T-cell (primary cell): Measurements from ENCODE around the gene PPIL1. TPM values are rescaled to one million over a fixed set of nuclear protein-coding genes. Genes with fewer than 3 reads are reported as not detected.

ENCODE experiments used
- ATAC-seq, 4 experiments: fragments of 200-7000 bp in 3 of 4; fragments of 150-1000 bp in 1 of 4; cut with Tn5 transposase; replicated peaks in 1 of 4; 1 replicate in 3 of 4; 2 replicates in 1 of 4; pipeline ENCODE4 v1.10.0; 2021; ENCODE audit warnings: moderate library complexity in 3 of 4, mild to moderate bottlenecking in 2 of 4, moderate number of reproducible peaks in 1 of 4
- CTCF ChIA-PET, 2 donors: fragments of 300-600 bp; sonication (Branson Sonifier 250); formaldehyde crosslinking; loops; one replicate each; lab custom pipeline; 2022; ENCODE audit warnings: antibody characterized with exemption in 2 of 2; lab: Charles Lee
- POLR2A ChIA-PET, 2 donors: fragments of 300-600 bp; sonication (Branson Sonifier 250); formaldehyde crosslinking; loops; one replicate each; lab custom pipeline; 2022; ENCODE audit warnings: antibody characterized with exemption in 2 of 2; lab: Charles Lee
- DNase-seq, 35 experiments: peaks; one replicate each; pipeline versions ENCODE4 v3.0.0 to v3.0.0-alpha.2; 2013 to 2023
- H3K27ac ChIP-seq: one replicate; pipeline ENCODE4 v1.5.1; 2013; ENCODE audit warnings: low read length
- H3K27me3 ChIP-seq, 2 experiments: replicated peaks in 1 of 2; 1 replicate in 1 of 2; 2 replicates in 1 of 2; pipeline versions ENCODE4 v1.6.1 to v1.7.0; 2013; ENCODE audit warnings: low read length in 1 of 2, mixed read lengths in 1 of 2; ENCODE audit not compliant: control insufficient read depth in 2 of 2, insufficient read depth in 2 of 2; ENCODE audit errors: extremely low read depth in 1 of 2
- H3K36me3 ChIP-seq, 2 donors: 1 replicate in 1 of 2; 2 replicates in 1 of 2; pipeline versions ENCODE4 v1.6.1 to v1.7.0; 2013; ENCODE audit warnings: low read length in 1 of 2; ENCODE audit not compliant: control insufficient read depth in 2 of 2, insufficient read depth in 1 of 2; ENCODE audit errors: extremely low read depth in 1 of 2
- H3K4me1 ChIP-seq, 2 experiments: 1 replicate in 1 of 2; 2 replicates in 1 of 2; pipeline versions ENCODE4 v1.6.1 to v1.7.0; 2013; ENCODE audit warnings: low read length in 2 of 2, mixed read lengths in 1 of 2; ENCODE audit not compliant: insufficient read depth in 2 of 2, control insufficient read depth in 1 of 2; ENCODE audit errors: extremely low read depth in 1 of 2
- H3K4me3 ChIP-seq, 2 donors: 1 replicate in 1 of 2; 2 replicates in 1 of 2; pipeline versions ENCODE4 v1.5.1 to v1.7.0; 2013; ENCODE audit warnings: mild to moderate bottlenecking in 2 of 2, low read length in 1 of 2, moderate library complexity in 1 of 2; ENCODE audit not compliant: control insufficient read depth in 1 of 2; ENCODE audit errors: extremely low read depth in 1 of 2
- H3K9me3 ChIP-seq: 2 replicates; pipeline ENCODE4 v1.7.0; 2013
- H3K27ac Mint-ChIP-seq, 2 donors: one replicate each; pipeline ENCODE4 v1.8.0; 2020 to 2021; ENCODE audit warnings: mild to moderate bottlenecking in 2 of 2, mixed read lengths in 2 of 2
- H3K27me3 Mint-ChIP-seq, 2 donors: one replicate each; pipeline ENCODE4 v1.8.0; 2021 to 2022; ENCODE audit warnings: mixed read lengths in 2 of 2
- H3K36me3 Mint-ChIP-seq: one replicate; pipeline ENCODE4 v1.8.0; 2021; ENCODE audit warnings: mixed read lengths
- H3K4me1 Mint-ChIP-seq, 3 donors: one replicate each; pipeline ENCODE4 v1.8.0; 2020 to 2022; ENCODE audit warnings: mixed read lengths in 3 of 3, mild to moderate bottlenecking in 1 of 3
- H3K4me3 Mint-ChIP-seq, 3 donors: one replicate each; pipeline ENCODE4 v1.8.0; 2020 to 2022; ENCODE audit warnings: mild to moderate bottlenecking in 3 of 3, mixed read lengths in 3 of 3, moderate library complexity in 3 of 3
- H3K9me3 Mint-ChIP-seq, 3 donors: one replicate each; pipeline ENCODE4 v1.8.0; 2020 to 2022; ENCODE audit warnings: mixed read lengths in 3 of 3
- WGBS: methylation state at CpG from one replicate; pipeline ENCODE4 v1.1.5; 2013; ENCODE audit warnings: missing lambda C conversion rate; ENCODE audit not compliant: insufficient coverage; 5-methylcytosine and 5-hydroxymethylcytosine counted together
- total RNA-seq, 35 experiments: library from RNA in 6 of 35; stranded (reverse) in 6 of 35; fragments of 120-200 nt in 1 of 35; gene quantifications; one replicate each; pipeline versions ENCODE4 v1.2.1 to v1.2.4 and lab custom pipeline; 2013 to 2026

Gene PPIL1
- total RNA-seq, 5 donors from 2014 or later (not counting 1 experiment from before 2014, with no cell fraction given), result 5.0 to 14.4 (median 10.6) TPM

- WGBS, result 100% methylated on average over 2 of the region's 5 CpGs
- ATAC-seq, result no peak
- ChIA-PET POLR2A (no interaction called here), CTCF (no interaction called here)
- no peak overlapping the region for H3K4me3 Mint-ChIP-seq
- Histone ChIP-seq H3K9me3 (no peaks in the 10 kb centered on the region), H3K27ac (no peak overlapping the region), H3K36me3 (peaks cover 3 to 52% of the 10 kb centered on the region in 2 donors), H3K4me1 (peaks cover 16 to 17% of the 10 kb centered on the region in 2 experiments), H3K4me3 (no peak overlapping the region), H3K27me3 (no peaks in the 10 kb centered on the region)
- DNase-seq, result no peak
- peaks cover 39% of the 10 kb centered on the region for H3K36me3 Mint-ChIP-seq
- H3K4me1 Mint-ChIP-seq, result peaks cover 14 to 40% (median 23%) of the 10 kb centered on the region in 3 donors
- H3K27ac Mint-ChIP-seq, result peak overlapping the region in 1 of 2 donors; percentile 37
- no peaks in the 10 kb centered on the region for H3K27me3 Mint-ChIP-seq
- H3K9me3 Mint-ChIP-seq, result no peaks in the 10 kb centered on the region
These were observed 33.2 kb upstream of the PPIL1 start for GRCh38 chr6:36907781-36908180.

DNA sequence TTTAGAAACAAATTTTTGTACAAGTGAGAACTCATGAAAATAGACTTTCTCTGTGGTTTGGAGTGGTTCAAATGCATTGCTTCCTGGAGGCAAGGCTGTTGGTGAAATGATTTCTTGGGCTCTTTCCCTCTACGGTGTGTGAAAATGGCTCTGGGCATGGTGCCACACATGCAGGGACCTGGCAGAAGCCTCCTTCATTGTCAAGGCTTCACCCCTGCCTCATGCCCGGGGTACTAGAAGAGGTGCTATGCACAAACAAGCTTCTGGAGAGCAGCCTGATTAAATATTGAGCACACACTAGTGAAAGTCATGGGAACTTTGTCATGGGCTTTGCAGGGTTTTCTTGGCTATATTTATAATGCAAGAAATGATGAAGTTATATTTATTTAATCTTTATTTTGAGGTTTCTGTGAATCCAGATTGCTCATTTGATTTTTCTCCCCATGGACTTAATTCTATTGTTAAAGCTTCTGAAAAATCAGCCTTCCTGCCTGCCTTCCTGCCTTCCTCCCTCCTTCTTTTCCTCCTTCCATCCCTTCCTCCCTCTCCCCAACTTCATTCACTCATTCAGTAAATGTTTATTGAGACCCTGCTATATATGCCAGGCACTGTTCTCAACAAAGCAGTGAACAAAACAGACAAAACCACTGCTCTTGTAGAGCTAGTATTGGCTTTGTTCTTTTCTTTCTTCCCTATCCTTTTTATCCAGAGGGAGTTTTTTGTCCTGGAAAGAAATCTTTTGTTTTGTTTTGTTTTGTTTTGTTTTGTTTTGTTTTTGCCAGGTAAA, 32.1 kb upstream of the PPIL1 start:
- no peak overlapping the region for H3K27ac ChIP-seq
- H3K4me3 Mint-ChIP-seq, result no peak overlapping the region
- H3K27ac Mint-ChIP-seq, result peak overlapping the region; percentile 30 to 74
- H3K4me3 ChIP-seq, result no peak overlapping the region
- POLR2A ChIA-PET, result no interaction called here
- H3K27me3 Mint-ChIP-seq, result no peaks in the 10 kb centered on the region
- CTCF ChIA-PET, result interaction anchor here (0.6 to 0.7 kb wide), 2 partner anchors 9 to 377 kb away, joined by 3 read pairs; no protein-coding TSS in a partner anchor
- peaks cover 7% of the 10 kb centered on the region in 2 experiments for H3K4me1 ChIP-seq
- ATAC-seq (no peak), DNase-seq (no peak)
- no peaks in the 10 kb centered on the region for H3K27me3 ChIP-seq
- H3K4me1 Mint-ChIP-seq, result peaks cover 3 to 30% (median 12%) of the 10 kb centered on the region in 3 donors
- peaks cover 3 to 63% of the 10 kb centered on the region in 2 donors for H3K36me3 ChIP-seq
- no peaks in the 10 kb centered on the region for H3K9me3 ChIP-seq
- peaks cover 50% of the 10 kb centered on the region for H3K36me3 Mint-ChIP-seq
- WGBS, result 80% methylated on average over 1 of the region's 2 CpGs
- H3K9me3 Mint-ChIP-seq, result no peaks in the 10 kb centered on the region

- no peak overlapping the region for H3K27ac ChIP-seq
- WGBS, result 100% methylated on average over 2 of the region's 5 CpGs
- no peaks in the 10 kb centered on the region for H3K9me3 ChIP-seq
- H3K9me3 Mint-ChIP-seq, result no peaks in the 10 kb centered on the region
- H3K36me3 Mint-ChIP-seq, result peaks cover 50% of the 10 kb centered on the region
- H3K27me3 ChIP-seq, result no peaks in the 10 kb centered on the region
- no peak overlapping the region for H3K27ac Mint-ChIP-seq
- no peak overlapping the region for H3K4me3 Mint-ChIP-seq
- peaks cover 3 to 68% of the 10 kb centered on the region in 2 donors for H3K36me3 ChIP-seq
- ChIA-PET CTCF (no interaction called here), POLR2A (no interaction called here)
- no peaks in the 10 kb centered on the region for H3K27me3 Mint-ChIP-seq
- H3K4me3 ChIP-seq, result no peak overlapping the region
- ATAC-seq (no peak), DNase-seq (no peak)
- H3K4me1 ChIP-seq, result peaks cover 0 to 5% of the 10 kb centered on the region in 2 experiments
- H3K4me1 Mint-ChIP-seq, result peaks cover 0 to 24% (median 9%) of the 10 kb centered on the region in 3 donors
These were observed 30.3 kb upstream of the PPIL1 start for GRCh38 chr6:36904851-36905393.

DNA sequence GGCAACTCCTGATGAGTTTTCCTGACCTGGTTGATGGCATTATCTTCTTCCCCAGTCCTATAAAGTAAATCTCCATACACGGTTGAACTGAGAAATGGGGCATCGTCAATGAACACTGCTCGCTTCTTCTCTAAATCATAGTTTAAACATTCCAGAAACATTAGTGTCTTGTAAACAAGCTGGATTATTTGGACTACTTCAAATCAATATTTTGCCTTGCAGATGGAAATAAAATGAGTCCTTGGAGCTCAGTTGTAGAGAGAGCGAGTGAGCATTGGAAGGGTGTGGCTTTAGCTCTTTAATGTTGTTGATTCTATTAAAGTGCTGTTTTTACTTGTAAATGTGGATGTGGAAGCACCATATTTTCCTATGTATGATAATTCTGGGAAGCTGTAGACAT, 29.5 kb upstream of the PPIL1 start:
- ChIA-PET POLR2A (no interaction called here), CTCF (no interaction called here)
- no peaks in the 10 kb centered on the region for H3K9me3 ChIP-seq
- ATAC-seq, result no peak
- H3K27me3 Mint-ChIP-seq, result no peaks in the 10 kb centered on the region
- H3K9me3 Mint-ChIP-seq, result no peaks in the 10 kb centered on the region
- peaks cover 3 to 75% of the 10 kb centered on the region in 2 donors for H3K36me3 ChIP-seq
- no peak overlapping the region for H3K27ac Mint-ChIP-seq
- H3K27ac ChIP-seq, result no peak overlapping the region
- peaks cover 0 to 5% of the 10 kb centered on the region in 2 experiments for H3K4me1 ChIP-seq
- H3K27me3 ChIP-seq, result no peaks in the 10 kb centered on the region
- no peak overlapping the region for H3K4me3 ChIP-seq
- no peak for DNase-seq
- 96% methylated on average over 4 of the region's 4 CpGs for WGBS
- peaks cover 52% of the 10 kb centered on the region for H3K36me3 Mint-ChIP-seq
- no peak overlapping the region for H3K4me3 Mint-ChIP-seq
- peaks cover 0 to 24% (median 13%) of the 10 kb centered on the region in 3 donors for H3K4me1 Mint-ChIP-seq

DNA sequence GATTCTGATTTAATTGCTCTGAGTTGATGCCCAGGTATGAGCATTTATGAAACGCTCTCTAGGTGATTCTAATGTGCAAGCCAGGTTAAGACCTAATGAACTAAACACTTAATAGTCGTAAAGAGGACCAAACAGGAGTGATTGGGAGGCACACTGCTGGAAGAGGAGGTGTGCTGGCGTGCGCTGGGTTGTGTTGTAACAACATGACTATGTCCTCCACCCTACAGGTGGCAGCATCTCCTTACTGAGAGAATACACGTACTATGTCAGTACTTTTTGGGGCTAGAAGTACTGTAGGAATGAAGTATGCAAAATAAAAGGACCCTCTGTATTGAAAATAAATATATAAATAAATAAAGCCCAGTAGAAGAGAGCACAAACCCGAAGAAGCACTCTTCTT, 23.0 kb upstream of the PPIL1 start:
- Mint-ChIP-seq H3K4me1 (peaks cover 6 to 15% (median 11%) of the 10 kb centered on the region in 3 donors), H3K9me3 (no peaks in the 10 kb centered on the region), H3K27ac (no peak overlapping the region), H3K27me3 (no peaks in the 10 kb centered on the region), H3K4me3 (no peak overlapping the region), H3K36me3 (peaks cover 33% of the 10 kb centered on the region)
- Histone ChIP-seq H3K4me3 (no peak overlapping the region), H3K4me1 (no peaks in the 10 kb centered on the region), H3K36me3 (peaks cover 0 to 43% of the 10 kb centered on the region in 2 donors), H3K27me3 (no peaks in the 10 kb centered on the region), H3K27ac (no peak overlapping the region), H3K9me3 (no peaks in the 10 kb centered on the region)
- WGBS, result 50% methylated on average over 1 of the region's 6 CpGs
- peak in 5 of 35 experiments; percentile 10 to 52 (median 13) for DNase-seq
- POLR2A ChIA-PET, result interaction anchor here in 1 of 2 donors (0.7 kb wide), 2 partner anchors 11 to 266 kb away, joined by 4 to 9 read pairs; no protein-coding TSS in a partner anchor
- ATAC-seq, result peak in 1 of 4 experiments; percentile 67
- CTCF ChIA-PET, result interaction anchor here in 1 of 2 donors (1.3 kb wide), 1 partner anchor 121 kb away, joined by 5 read pairs; no protein-coding TSS in a partner anchor

- no peaks in the 10 kb centered on the region for H3K9me3 ChIP-seq
- Mint-ChIP-seq H3K9me3 (no peaks in the 10 kb centered on the region), H3K36me3 (peaks cover 25% of the 10 kb centered on the region), H3K4me1 (peaks cover 10 to 22% (median 20%) of the 10 kb centered on the region in 3 donors), H3K27ac (peak overlapping the region; percentile 38 to 40), H3K27me3 (no peaks in the 10 kb centered on the region), H3K4me3 (no peak overlapping the region)
- H3K4me1 ChIP-seq, result no peaks in the 10 kb centered on the region
- H3K27me3 ChIP-seq, result no peaks in the 10 kb centered on the region
- ATAC-seq (no peak), DNase-seq (no peak)
- 95% methylated on average over 4 of the region's 8 CpGs for WGBS
- ChIA-PET CTCF (no interaction called here), POLR2A (no interaction called here)
- H3K36me3 ChIP-seq, result peaks cover 0 to 32% of the 10 kb centered on the region in 2 donors
- H3K27ac ChIP-seq, result no peak overlapping the region
- H3K4me3 ChIP-seq, result no peak overlapping the region
These were observed 19.7 kb upstream of the PPIL1 start for GRCh38 chr6:36893976-36894932.
